GM10248 (cell line): ENCODE data around the gene MAP3K7.

Source experiments
- CTCF ChIA-PET: fragments of 300-600 bp; sonication (Branson Sonifier 250); formaldehyde crosslinking; extraction: SDS; loops from one replicate; lab custom pipeline; 2021; ENCODE audit warnings: antibody characterized with exemption; lab: Yijun Ruan, JAX
- POLR2A ChIA-PET: fragments of 350-650 bp; sonication (Branson Sonifier 250); formaldehyde crosslinking; extraction: SDS; loops from one replicate; lab custom pipeline; 2020; ENCODE audit warnings: antibody characterized with exemption; lab: Yijun Ruan, JAX
- DNase-seq: peaks from one replicate; pipeline ENCODE4 v3.0.0; 2012; ENCODE audit errors: extremely low spot score
- TF ChIP-seq, protein P1 (sequence below): IDR thresholded peaks from 2 replicates; pipeline ENCODE4 v1.5.1; 2012; ENCODE audit warnings: mild to moderate bottlenecking, low read depth; ENCODE audit errors: extremely low read depth, missing control alignments, control extremely low read depth

The MAP3K7 gene

GRCh38 chr6:90610751-90611542 is 24.1 kb upstream of the MAP3K7 start:
- DNase-seq: peak; percentile 57
- CTCF ChIA-PET: interaction anchor here (1.3 to 2.7 kb wide), 5 partner anchors 9 to 45 kb away, joined by 3 to 9 read pairs (median 8); no protein-coding TSS in a partner anchor
- POLR2A ChIA-PET: no interaction called here
- TF ChIP-seq, protein P1, sequence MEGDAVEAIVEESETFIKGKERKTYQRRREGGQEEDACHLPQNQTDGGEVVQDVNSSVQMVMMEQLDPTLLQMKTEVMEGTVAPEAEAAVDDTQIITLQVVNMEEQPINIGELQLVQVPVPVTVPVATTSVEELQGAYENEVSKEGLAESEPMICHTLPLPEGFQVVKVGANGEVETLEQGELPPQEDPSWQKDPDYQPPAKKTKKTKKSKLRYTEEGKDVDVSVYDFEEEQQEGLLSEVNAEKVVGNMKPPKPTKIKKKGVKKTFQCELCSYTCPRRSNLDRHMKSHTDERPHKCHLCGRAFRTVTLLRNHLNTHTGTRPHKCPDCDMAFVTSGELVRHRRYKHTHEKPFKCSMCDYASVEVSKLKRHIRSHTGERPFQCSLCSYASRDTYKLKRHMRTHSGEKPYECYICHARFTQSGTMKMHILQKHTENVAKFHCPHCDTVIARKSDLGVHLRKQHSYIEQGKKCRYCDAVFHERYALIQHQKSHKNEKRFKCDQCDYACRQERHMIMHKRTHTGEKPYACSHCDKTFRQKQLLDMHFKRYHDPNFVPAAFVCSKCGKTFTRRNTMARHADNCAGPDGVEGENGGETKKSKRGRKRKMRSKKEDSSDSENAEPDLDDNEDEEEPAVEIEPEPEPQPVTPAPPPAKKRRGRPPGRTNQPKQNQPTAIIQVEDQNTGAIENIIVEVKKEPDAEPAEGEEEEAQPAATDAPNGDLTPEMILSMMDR: no peak

- ChIA-PET POLR2A (no interaction called here), CTCF (interaction anchor here (1.3 to 1.7 kb wide), 4 partner anchors 10 to 46 kb away, joined by 3 to 8 read pairs (median 4); no protein-coding TSS in a partner anchor)
- DNase-seq: peak; percentile 15
- TF ChIP-seq, protein P1: no peak
Measured at GRCh38 chr6:90610301-90610750, 23.5 kb upstream of the MAP3K7 start.

DNA sequence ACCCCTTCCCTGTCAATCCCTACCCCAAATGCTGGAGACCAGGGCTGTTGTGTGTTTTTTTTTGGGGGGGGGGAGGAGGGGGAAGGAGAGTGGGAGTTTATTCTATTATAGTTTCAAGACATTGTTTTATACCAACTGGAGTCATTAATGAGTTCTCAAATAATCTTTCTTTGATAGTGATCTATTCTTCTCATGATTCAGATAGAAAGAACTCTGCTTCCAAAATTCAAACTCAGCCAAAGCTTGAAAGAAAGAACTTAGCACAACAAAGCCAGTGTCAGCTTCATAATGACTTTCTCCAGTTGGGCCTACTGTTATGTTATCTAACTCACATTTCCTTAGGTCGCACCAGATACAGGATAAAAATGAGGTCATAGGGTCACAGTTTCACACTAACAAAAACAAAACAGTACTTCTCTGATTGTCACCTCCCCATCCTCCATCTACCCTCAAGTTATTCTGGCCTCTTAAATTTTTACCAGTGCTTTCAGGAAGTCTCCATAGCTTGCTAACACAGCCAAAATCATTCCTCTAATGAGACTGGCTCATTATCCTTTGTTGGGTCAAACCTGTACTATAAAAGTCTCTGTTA is 19.0 kb upstream of the MAP3K7 start:
- DNase-seq: no peak
- ChIA-PET POLR2A (no interaction called here), CTCF (no interaction called here)
- TF ChIP-seq, protein P1: no peak

GRCh38 chr6:90604546-90604945 is 17.7 kb upstream of the MAP3K7 start:
- DNase-seq: no peak
- TF ChIP-seq, protein P1: no peak
- CTCF ChIA-PET: interaction anchor here (1.0 to 4.8 kb wide), 4 partner anchors 12 to 1172 kb away, joined by 3 to 27 read pairs (median 5); no protein-coding TSS in a partner anchor
- POLR2A ChIA-PET: no interaction called here

DNA sequence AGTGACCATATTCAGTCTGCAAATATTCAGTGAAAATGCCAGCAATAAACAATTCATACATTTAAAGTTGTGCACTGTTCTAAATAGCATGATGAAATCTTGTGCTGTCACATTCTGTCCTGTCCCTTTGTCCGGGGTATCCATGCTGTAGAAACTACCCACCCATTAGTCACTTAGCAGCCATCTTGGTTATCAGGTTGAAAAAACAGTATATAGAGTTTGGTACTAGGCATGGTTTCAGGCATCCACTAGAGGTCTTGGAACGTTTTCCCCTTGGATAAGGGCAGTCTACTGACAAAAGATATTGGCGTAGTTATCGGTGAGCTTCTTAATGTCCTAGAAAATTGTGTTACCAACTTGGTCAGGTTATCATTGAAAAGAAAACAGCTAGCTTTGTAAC is 12.3 kb upstream of the MAP3K7 start:
- CTCF ChIA-PET: interaction anchor here (1.3 to 1.4 kb wide), 2 partner anchors 8 to 24 kb away, joined by 3 read pairs; no protein-coding TSS in a partner anchor
- POLR2A ChIA-PET: no interaction called here
- TF ChIP-seq, protein P1: no peak
- no peak for DNase-seq

- DNase-seq: no peak
- ChIA-PET POLR2A (no interaction called here), CTCF (interaction anchor here (1.3 to 1.4 kb wide), 2 partner anchors 9 to 25 kb away, joined by 3 read pairs; no protein-coding TSS in a partner anchor)
- TF ChIP-seq, protein P1: no peak
Measured at GRCh38 chr6:90598192-90598951, 11.5 kb upstream of the MAP3K7 start.
